Stimulated activated CD4-positive, alpha-beta T cell treated with anti-CD3 and anti-CD28 coated beads, TNF-alpha, amount 100 ng/mL, for 1 hour (primary cell): ENCODE results near the gene OSBPL1A.
A peak's percentile ranks its signal among the peaks of the same experiment; 100 is the strongest.
"Not testable (repeated sequence)": the region's sequence is repeated elsewhere in the genome, so short reads cannot be mapped to it uniquely, and the experiment has no call there.

ENCODE experiments used
- DNase-seq, 3 donors: peaks; one replicate each; pipeline ENCODE4 v3.0.0-alpha.2; 2020; ENCODE audit warnings: low read depth in 3 of 3, low spot score in 1 of 3

The OSBPL1A gene

GRCh38 chr18:24398540-24398939 lies 916 bp upstream of the OSBPL1A start:
- no peak for DNase-seq

- peak in 1 of 3 donors; percentile 8 for DNase-seq
These were observed 412 bp downstream of the OSBPL1A start for GRCh38 chr18:24397131-24397693.

GRCh38 chr18:24396082-24396633 lies 1.5 kb downstream of the OSBPL1A start:
- no peak for DNase-seq

GRCh38 chr18:24395049-24395795 lies 2.4 kb downstream of the OSBPL1A start:
- no peak for DNase-seq

GRCh38 chr18:24388957-24389356 lies 8.7 kb downstream of the OSBPL1A start:
- no peak for DNase-seq

- no peak for DNase-seq
These were observed 10.9 kb downstream of the OSBPL1A start for GRCh38 chr18:24386681-24387080.

- DNase-seq, result no peak
These were observed 16.5 kb downstream of the OSBPL1A start for GRCh38 chr18:24381126-24381525.

GRCh38 chr18:24380163-24380747 lies 17.4 kb downstream of the OSBPL1A start:
- DNase-seq, result no peak

- DNase-seq, result no peak
These were observed 19.0 kb downstream of the OSBPL1A start for GRCh38 chr18:24378598-24378997.

GRCh38 chr18:24376531-24376930 lies 21.1 kb downstream of the OSBPL1A start:
- not testable (repeated sequence) for DNase-seq

- DNase-seq, result no peak
These were observed 24.3 kb downstream of the OSBPL1A start for GRCh38 chr18:24373328-24373727.

GRCh38 chr18:24372279-24372872 lies 25.2 kb downstream of the OSBPL1A start:
- no peak for DNase-seq

GRCh38 chr18:24370120-24370519 lies 27.5 kb downstream of the OSBPL1A start:
- no peak for DNase-seq

GRCh38 chr18:24369426-24369825 lies 28.2 kb downstream of the OSBPL1A start:
- DNase-seq, result no peak

- DNase-seq, result peak in 1 of 3 donors; percentile 21
These were observed 28.9 kb downstream of the OSBPL1A start for GRCh38 chr18:24368749-24369148.

- no peak for DNase-seq
These were observed 31.3 kb downstream of the OSBPL1A start for GRCh38 chr18:24366328-24366727.

- DNase-seq, result no peak
These were observed 33.4 kb downstream of the OSBPL1A start for GRCh38 chr18:24364177-24364576.

- DNase-seq, result no peak
These were observed 34.9 kb downstream of the OSBPL1A start for GRCh38 chr18:24362757-24363156.

GRCh38 chr18:24359787-24360530 lies 37.7 kb downstream of the OSBPL1A start:
- DNase-seq, result not testable (repeated sequence)

GRCh38 chr18:24354278-24354677 lies 43.3 kb downstream of the OSBPL1A start:
- no peak for DNase-seq

- no peak for DNase-seq
These were observed 51.4 kb downstream of the OSBPL1A start for GRCh38 chr18:24346254-24346653.
